Measurements from ENCODE around the gene SDSL. TPM values are rescaled to one million over a fixed set of nuclear protein-coding genes. Genes with fewer than 3 reads are reported as not detected.
A peak's percentile ranks its signal among the peaks of the same experiment; 100 is the strongest.

Gene SDSL
- total and polyA plus RNA-seq, 2 of the 13 experiments (the other 11 are each of a cell fraction or from before 2014, with no cell fraction given): 1.2 to 1.7 TPM

DNA sequence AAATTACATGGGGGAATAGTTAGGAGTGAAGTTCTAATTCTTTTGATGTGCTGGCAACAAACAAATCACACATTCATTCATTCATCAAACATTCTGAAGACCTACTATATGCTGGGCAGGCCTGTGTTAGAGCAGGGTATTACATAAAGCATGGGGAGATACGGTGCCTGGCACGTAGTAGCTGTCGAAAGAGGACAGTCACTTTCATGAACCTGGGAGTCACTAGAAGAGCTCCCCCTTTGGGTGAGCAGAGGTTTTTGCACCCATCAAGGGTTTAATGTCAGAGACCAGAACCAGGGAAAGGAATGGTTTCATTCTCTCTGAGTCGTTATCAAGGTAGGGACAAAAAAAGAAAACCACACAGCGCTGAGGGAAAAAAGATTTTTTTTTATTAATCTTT lies 39.5 kb downstream of the SDSL start (continued):
- no peak for TF ChIP-seq ZNF260 (CRISPR knock-in tag; IDR thresholded peaks at IDR 0.05; ENCODE audit: borderline replicate concordance, low read depth)
- no peak for TF ChIP-seq RFX5 (IDR thresholded peaks at IDR 0.05; ENCODE audit: low read depth, low read length)
- no peak for TF ChIP-seq ZNF616 (CRISPR knock-in tag; IDR thresholded peaks at IDR 0.05; ENCODE audit: low read depth)
- TF ChIP-seq TCF12 (IDR thresholded peaks at IDR 0.05): no peak
- TF ChIP-seq TCF12 (CRISPR knock-in tag; IDR thresholded peaks at IDR 0.05): no peak
- TF ChIP-seq KDM5B (CRISPR knock-in tag; IDR thresholded peaks at IDR 0.05; ENCODE audit: borderline replicate concordance): no peak
- no peak for TF ChIP-seq ZNF460 (CRISPR knock-in tag; IDR thresholded peaks at IDR 0.05; ENCODE audit: borderline replicate concordance)
- TF ChIP-seq ETV5 (CRISPR knock-in tag; IDR thresholded peaks at IDR 0.05; ENCODE audit: borderline replicate concordance): no peak
- TF ChIP-seq ZNF547 (CRISPR knock-in tag; IDR thresholded peaks at IDR 0.05): no peak
- TF ChIP-seq, protein P1, sequence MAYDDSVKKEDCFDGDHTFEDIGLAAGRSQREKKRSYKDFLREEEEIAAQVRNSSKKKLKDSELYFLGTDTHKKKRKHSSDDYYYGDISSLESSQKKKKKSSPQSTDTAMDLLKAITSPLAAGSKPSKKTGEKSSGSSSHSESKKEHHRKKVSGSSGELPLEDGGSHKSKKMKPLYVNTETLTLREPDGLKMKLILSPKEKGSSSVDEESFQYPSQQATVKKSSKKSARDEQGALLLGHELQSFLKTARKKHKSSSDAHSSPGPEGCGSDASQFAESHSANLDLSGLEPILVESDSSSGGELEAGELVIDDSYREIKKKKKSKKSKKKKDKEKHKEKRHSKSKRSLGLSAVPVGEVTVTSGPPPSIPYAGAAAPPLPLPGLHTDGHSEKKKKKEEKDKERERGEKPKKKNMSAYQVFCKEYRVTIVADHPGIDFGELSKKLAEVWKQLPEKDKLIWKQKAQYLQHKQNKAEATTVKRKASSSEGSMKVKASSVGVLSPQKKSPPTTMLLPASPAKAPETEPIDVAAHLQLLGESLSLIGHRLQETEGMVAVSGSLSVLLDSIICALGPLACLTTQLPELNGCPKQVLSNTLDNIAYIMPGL (CRISPR knock-in tag; IDR thresholded peaks at IDR 0.05; ENCODE audit: borderline replicate concordance in 1 of 2, low read depth in 1 of 2): no peak; a peak in 1 of 4 replicates
- TF ChIP-seq, protein P2, sequence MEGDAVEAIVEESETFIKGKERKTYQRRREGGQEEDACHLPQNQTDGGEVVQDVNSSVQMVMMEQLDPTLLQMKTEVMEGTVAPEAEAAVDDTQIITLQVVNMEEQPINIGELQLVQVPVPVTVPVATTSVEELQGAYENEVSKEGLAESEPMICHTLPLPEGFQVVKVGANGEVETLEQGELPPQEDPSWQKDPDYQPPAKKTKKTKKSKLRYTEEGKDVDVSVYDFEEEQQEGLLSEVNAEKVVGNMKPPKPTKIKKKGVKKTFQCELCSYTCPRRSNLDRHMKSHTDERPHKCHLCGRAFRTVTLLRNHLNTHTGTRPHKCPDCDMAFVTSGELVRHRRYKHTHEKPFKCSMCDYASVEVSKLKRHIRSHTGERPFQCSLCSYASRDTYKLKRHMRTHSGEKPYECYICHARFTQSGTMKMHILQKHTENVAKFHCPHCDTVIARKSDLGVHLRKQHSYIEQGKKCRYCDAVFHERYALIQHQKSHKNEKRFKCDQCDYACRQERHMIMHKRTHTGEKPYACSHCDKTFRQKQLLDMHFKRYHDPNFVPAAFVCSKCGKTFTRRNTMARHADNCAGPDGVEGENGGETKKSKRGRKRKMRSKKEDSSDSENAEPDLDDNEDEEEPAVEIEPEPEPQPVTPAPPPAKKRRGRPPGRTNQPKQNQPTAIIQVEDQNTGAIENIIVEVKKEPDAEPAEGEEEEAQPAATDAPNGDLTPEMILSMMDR (CRISPR knock-in tag; IDR thresholded peaks at IDR 0.05): peak; percentile 64
- peak; percentile 15; the same call in 1 of the 2 replicates for TF ChIP-seq STAG1 (CRISPR knock-in tag; IDR thresholded peaks at IDR 0.05)
- no peak for TF ChIP-seq ISX (CRISPR knock-in tag; conservative IDR thresholded peaks at IDR 0.05)
- TF ChIP-seq NR2F6 (IDR thresholded peaks at IDR 0.05): no peak
- no peak for TF ChIP-seq NR2F6 (CRISPR knock-in tag; IDR thresholded peaks at IDR 0.05)
- TF ChIP-seq ZNF772 (CRISPR knock-in tag; IDR thresholded peaks at IDR 0.05): no peak
- no peak for TF ChIP-seq U2AF1 (optimal IDR thresholded peaks at IDR 0.05; ENCODE audit: low read depth, low read length)
- peak; percentile 22; the same call in 1 of the 2 replicates for TF ChIP-seq SMC3 (IDR thresholded peaks at IDR 0.05; ENCODE audit: low read length)
- 0 out of 2 replicates have a peak, but pooled peaks have one; percentile 50 for TF ChIP-seq ZKSCAN1 (IDR thresholded peaks at IDR 0.05; ENCODE audit: low read length)
- no peak for TF ChIP-seq YY1 (IDR thresholded peaks at IDR 0.05; ENCODE audit: insufficient read depth, insufficient replicate concordance, low read depth, low read length)
- no peak for TF ChIP-seq ELF3 (CRISPR knock-in tag; IDR thresholded peaks at IDR 0.05)
- TF ChIP-seq ZNF431 (CRISPR knock-in tag; IDR thresholded peaks at IDR 0.05; ENCODE audit: borderline replicate concordance, low read depth): no peak
- no peak for TF ChIP-seq SP1 (IDR thresholded peaks at IDR 0.05)
- TF ChIP-seq SP1 (CRISPR knock-in tag; IDR thresholded peaks at IDR 0.05): no peak
- no peak for TF ChIP-seq SCMH1 (CRISPR knock-in tag; IDR thresholded peaks at IDR 0.05; ENCODE audit: borderline replicate concordance)
- TF ChIP-seq, protein P3, sequence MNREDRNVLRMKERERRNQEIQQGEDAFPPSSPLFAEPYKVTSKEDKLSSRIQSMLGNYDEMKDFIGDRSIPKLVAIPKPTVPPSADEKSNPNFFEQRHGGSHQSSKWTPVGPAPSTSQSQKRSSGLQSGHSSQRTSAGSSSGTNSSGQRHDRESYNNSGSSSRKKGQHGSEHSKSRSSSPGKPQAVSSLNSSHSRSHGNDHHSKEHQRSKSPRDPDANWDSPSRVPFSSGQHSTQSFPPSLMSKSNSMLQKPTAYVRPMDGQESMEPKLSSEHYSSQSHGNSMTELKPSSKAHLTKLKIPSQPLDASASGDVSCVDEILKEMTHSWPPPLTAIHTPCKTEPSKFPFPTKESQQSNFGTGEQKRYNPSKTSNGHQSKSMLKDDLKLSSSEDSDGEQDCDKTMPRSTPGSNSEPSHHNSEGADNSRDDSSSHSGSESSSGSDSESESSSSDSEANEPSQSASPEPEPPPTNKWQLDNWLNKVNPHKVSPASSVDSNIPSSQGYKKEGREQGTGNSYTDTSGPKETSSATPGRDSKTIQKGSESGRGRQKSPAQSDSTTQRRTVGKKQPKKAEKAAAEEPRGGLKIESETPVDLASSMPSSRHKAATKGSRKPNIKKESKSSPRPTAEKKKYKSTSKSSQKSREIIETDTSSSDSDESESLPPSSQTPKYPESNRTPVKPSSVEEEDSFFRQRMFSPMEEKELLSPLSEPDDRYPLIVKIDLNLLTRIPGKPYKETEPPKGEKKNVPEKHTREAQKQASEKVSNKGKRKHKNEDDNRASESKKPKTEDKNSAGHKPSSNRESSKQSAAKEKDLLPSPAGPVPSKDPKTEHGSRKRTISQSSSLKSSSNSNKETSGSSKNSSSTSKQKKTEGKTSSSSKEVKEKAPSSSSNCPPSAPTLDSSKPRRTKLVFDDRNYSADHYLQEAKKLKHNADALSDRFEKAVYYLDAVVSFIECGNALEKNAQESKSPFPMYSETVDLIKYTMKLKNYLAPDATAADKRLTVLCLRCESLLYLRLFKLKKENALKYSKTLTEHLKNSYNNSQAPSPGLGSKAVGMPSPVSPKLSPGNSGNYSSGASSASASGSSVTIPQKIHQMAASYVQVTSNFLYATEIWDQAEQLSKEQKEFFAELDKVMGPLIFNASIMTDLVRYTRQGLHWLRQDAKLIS (CRISPR knock-in tag; IDR thresholded peaks at IDR 0.05): no peak
